GM18519 (cell line): ENCODE results near the gene TMEM14C.
"Not testable (repeated sequence)": the region's sequence is repeated elsewhere in the genome, so short reads cannot be mapped to it uniquely, and the experiment has no call there.

Source experiments
- ATAC-seq: cut with Tn5 transposase; IDR thresholded peaks from one replicate; pipeline ENCODE4 v1.9.1; 2021; ENCODE audit warnings: mild to moderate bottlenecking, moderate library complexity; ENCODE audit not compliant: unreplicated experiment, low FRiP score

Gene TMEM14C

GRCh38 chr6:10720960-10721849, 1.7 kb upstream of the TMEM14C start:
- ATAC-seq, result not testable (repeated sequence)

GRCh38 chr6:10721850-10722569, 860 bp upstream of the TMEM14C start:
- no peak for ATAC-seq

GRCh38 chr6:10722570-10722819, 375 bp upstream of the TMEM14C start:
- ATAC-seq, result no peak

DNA sequence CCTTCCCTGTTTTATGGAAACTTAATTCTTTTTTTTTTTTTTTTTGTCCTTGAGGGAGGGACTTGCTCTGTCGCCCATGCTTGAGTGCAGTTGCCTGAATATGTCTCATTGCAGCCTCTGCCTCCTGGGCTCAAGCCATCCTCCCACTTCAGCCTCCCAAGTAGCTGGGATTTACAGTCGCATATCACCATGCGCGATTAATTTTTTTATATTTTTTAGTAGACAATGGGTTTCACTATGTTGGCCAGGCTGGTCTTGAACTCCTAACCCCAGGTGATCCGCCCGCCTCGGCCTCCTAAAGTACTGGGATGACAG, 654 bp downstream of the TMEM14C start:
- ATAC-seq, result no peak

DNA sequence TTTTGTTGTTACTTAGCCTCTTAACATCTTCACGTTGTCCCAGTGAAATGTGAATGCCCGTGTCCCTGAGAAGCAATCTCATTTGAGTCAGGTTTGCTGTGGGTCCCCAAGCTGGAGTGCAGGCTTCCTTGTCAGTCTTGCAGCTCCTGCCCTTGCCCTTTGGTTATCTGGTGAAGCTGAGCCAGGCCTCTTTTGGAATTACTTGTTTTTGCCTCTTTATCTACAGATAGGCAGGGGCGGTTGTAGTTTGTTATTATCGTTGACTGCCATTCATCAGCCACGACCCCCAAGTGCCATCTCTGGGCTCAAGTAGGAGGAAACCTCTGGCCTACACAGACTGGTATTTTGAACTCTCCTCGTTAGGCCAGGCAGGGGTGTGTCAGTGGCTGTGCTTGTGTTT, 2.2 kb downstream of the TMEM14C start:
- no peak for ATAC-seq

- ATAC-seq, result no peak
These were observed 2.8 kb downstream of the TMEM14C start for GRCh38 chr6:10725716-10726115.

- no peak for ATAC-seq
These were observed 7.4 kb downstream of the TMEM14C start for GRCh38 chr6:10730254-10730653.

- no peak for ATAC-seq
These were observed 10.4 kb downstream of the TMEM14C start for GRCh38 chr6:10733151-10733715.

- ATAC-seq, result no peak
These were observed 11.0 kb downstream of the TMEM14C start for GRCh38 chr6:10733863-10734262.

DNA sequence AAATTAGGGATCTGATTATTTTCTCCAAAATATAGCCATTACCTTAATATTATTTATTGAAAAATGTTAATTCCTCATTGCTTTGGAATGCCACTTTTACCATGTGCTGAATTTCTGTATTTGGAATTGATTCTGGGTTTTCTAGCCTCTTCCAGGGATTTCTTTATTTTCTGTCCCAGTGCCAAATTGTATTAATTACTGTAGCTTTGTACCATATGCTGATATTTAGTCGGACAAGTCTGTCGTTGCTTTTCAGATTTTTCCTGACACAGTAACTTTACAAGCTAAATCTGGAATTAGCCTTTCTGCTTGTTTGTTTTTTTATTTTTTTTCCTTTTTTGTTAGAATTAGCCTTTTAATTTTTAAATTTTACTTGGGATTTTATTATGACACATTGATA, 13.9 kb downstream of the TMEM14C start:
- ATAC-seq, result no peak

- no peak for ATAC-seq
These were observed 17.2 kb downstream of the TMEM14C start for GRCh38 chr6:10740061-10740460.

GRCh38 chr6:10741643-10742042, 18.8 kb downstream of the TMEM14C start:
- not testable (repeated sequence) for ATAC-seq

- no peak for ATAC-seq
These were observed 19.4 kb downstream of the TMEM14C start for GRCh38 chr6:10742251-10742650.

DNA sequence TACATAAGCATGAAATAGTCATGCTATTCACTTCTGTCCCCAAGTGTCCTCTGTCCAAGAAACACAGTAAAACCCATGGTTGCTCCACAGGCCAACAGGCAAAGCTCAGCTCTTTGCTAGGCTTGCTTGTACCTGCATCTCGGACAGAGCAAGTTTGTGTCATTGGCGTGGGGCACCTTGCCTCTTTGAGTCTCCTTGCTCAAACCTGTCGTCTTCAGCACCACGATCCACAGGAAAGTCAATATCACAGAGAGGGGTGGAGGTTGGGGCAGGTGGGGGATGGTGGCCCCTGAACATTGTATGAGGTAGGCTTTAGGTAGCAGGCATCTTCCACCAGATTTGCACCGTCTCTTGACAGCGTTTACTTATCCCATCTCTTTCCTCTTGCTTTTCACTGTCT, 20.6 kb downstream of the TMEM14C start:
- ATAC-seq, result no peak

GRCh38 chr6:10745116-10745515, 22.2 kb downstream of the TMEM14C start:
- ATAC-seq, result no peak

DNA sequence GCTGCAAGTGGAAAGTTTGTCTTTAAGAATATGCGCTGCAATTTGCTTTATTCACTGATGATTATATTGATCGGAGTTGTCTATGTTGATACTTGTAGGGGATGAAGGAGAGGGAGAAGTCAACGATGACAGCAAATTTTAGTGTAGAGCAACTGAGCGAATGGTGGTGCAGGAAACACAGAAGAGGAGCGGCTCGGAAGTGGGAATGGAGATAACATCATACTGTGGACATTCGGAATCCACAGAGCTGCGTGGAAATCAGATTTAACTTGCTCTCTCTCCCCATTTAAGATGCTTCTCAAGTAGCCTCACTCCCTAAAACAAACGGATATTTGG, 24.0 kb downstream of the TMEM14C start:
- no peak for ATAC-seq

- peak; percentile 88 for ATAC-seq
These were observed 24.5 kb downstream of the TMEM14C start, which contains the start of gene TMEM14B for GRCh38 chr6:10747251-10747972. Gene TMEM14B, plus strand, starts transcription at chr6:10747805. Its CDS starts 1,441 bp downstream, at chr6:10749246.

DNA sequence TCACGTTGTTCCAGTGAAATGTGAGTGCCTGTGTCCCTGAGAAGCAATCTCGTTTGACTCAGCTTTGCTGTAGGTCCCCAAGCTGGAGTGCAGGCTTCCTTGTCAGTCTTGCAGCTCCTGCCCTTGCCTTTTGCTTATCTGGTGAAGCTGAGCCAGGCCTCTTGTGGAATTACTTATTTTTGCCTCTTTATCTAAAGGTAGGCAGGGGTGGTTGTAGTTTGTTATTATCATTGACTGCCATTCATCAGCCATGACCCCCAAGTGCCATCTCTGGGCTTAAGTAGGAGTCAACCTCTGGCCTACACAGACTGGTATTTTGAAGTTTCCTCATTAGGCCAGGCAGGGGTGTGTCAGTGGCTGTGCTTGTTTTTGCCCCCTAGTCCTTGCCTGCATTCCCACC, 26.9 kb downstream of the TMEM14C start:
- no peak for ATAC-seq

- not testable (repeated sequence) for ATAC-seq
These were observed 27.7 kb downstream of the TMEM14C start for GRCh38 chr6:10750568-10750967.

DNA sequence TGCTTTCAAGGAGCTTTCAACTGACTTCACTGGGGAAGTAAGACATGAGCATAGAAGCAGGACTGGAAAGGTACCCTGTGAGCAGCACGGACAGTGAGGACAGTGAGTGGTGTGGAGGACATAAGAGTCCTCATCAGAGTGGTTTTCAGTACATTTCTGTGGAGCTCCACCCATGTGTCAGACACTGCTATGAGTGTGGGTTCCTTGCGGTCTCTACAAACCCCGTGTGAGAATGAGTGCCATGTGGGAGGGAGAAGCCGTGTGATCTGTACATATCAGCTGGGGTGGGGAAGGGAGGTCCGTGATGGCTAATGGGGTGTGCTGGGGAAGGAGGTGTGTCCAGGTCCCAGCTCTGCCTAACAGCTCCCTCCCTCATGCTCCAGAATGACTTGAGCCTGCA, 28.9 kb downstream of the TMEM14C start:
- not testable (repeated sequence) for ATAC-seq

GRCh38 chr6:10756085-10756484, 33.2 kb downstream of the TMEM14C start:
- ATAC-seq, result no peak
